Measurements from ENCODE around the gene PALLD. TPM values are rescaled to one million over a fixed set of nuclear protein-coding genes. Genes with fewer than 3 reads are reported as not detected.

The PALLD gene
- total and polyA plus RNA-seq, 2 donors (not counting 3 experiments of a cell fraction or from before 2014, with no cell fraction given) = 13.4 to 48.2 TPM

DNA sequence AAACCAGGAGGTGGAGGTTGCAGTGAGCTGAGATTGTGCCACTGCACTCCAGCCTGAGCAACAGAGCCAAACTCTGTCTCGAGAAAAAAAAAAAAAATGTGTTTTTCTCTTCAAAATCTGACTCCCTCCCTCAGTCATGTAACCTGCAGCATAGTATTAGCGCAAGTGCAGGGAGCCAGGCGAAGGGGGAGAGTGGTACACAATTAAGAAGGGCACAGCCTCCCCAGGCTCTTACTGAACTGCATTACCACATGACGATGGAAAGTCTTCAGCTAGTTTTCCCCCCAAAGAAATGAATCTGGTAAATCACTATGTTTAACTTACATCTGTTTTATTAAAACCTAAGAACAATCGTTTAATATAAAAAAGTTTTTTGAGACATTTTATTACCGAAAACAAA is 32.4 kb downstream of the PALLD start:
- Histone ChIP-seq H3K79me2 (ENCODE audit: control insufficient read depth, insufficient read depth, low read length) (no peaks in the 10 kb centered on the region), H3K9ac (replicated peaks; ENCODE audit: extremely low read depth, insufficient read depth, low read length) (no peak overlapping the region), H3K4me2 (ENCODE audit: insufficient read depth, low read length) (no peak overlapping the region), H3K9me3 (replicated peaks; ENCODE audit: control insufficient read depth, insufficient read depth, low read length) (no peaks in the 10 kb centered on the region), H3K36me3 (ENCODE audit: control insufficient read depth in 2 of 2, extremely low read depth in 1 of 2, insufficient read depth in 2 of 2, low read length in 2 of 2) (no peaks in the 10 kb centered on the region), H4K20me1 (replicated peaks; ENCODE audit: control insufficient read depth, extremely low read depth, insufficient read depth, low read length) (no peaks in the 10 kb centered on the region), H3K9me1 (replicated peaks; ENCODE audit: control insufficient read depth, extremely low read depth, insufficient read depth, low read length) (no peaks in the 10 kb centered on the region), H3K4me3 (replicated peaks in 1 of 3; ENCODE audit: insufficient read depth in 1 of 3, low read depth in 1 of 3, low read length in 3 of 3) (no peak overlapping the region), H3K4me1 (ENCODE audit: control insufficient read depth, extremely low read depth, insufficient read depth, low read length) (no peaks in the 10 kb centered on the region), H2AFZ (ENCODE audit: low read depth, low read length) (no peak overlapping the region), H3K27ac (ENCODE audit: insufficient read depth, low read depth, low read length) (no peak overlapping the region), H3K27me3 (ENCODE audit: control insufficient read depth in 2 of 2, insufficient read depth in 2 of 2, low read length in 2 of 2) (no peaks in the 10 kb centered on the region)
- ChIA-PET POLR2A (no interaction called here), CTCF (no interaction called here)
- intact Hi-C loops (cut with micrococcal nuclease) (no loop called here), dilution Hi-C loops (cut with MboI; ENCODE audit: extremely low pct_ligation_motif_present, low sequenced_read_pairs) (no loop called here)
- no peak for TF ChIP-seq EZH2 (IDR thresholded peaks at IDR 0.05; ENCODE audit: borderline replicate concordance, low read depth, low read length, severe bottlenecking)
- no peak for TF ChIP-seq GATA2 (IDR thresholded peaks at IDR 0.05; ENCODE audit: insufficient read depth, insufficient read length, low read depth, low read length)
- BruUV-seq (replicated peaks) = no TSS peak
- DNase-seq (ENCODE audit: low read depth, low spot score) (no peak), FAIRE-seq (no peak)

DNA sequence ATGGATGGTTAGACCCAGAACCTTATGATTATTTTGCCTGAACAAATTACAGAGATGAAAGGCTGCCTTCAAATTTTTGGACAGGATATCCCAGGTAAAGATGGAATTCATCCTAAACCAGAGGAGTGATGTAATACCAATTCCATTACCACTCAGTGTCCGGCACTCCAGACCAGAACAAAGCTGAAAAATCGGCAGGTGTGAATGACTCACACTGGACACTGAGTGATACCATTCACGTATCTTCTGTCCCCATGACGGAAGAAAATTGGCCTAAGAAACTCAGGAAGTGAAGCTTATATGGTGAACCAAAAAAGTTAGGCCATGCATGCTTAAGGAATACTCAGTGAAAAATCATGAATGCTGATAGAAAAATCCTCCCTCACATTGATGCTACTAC is 34.5 kb downstream of the PALLD start:
- Histone ChIP-seq H2AFZ (ENCODE audit: low read depth, low read length) (no peak overlapping the region), H3K27ac (ENCODE audit: insufficient read depth, low read depth, low read length) (no peak overlapping the region), H3K79me2 (ENCODE audit: control insufficient read depth, insufficient read depth, low read length) (no peaks in the 10 kb centered on the region), H3K4me2 (ENCODE audit: insufficient read depth, low read length) (no peak overlapping the region), H3K9me3 (replicated peaks; ENCODE audit: control insufficient read depth, insufficient read depth, low read length) (no peaks in the 10 kb centered on the region), H3K9me1 (replicated peaks; ENCODE audit: control insufficient read depth, extremely low read depth, insufficient read depth, low read length) (no peaks in the 10 kb centered on the region), H3K9ac (replicated peaks; ENCODE audit: extremely low read depth, insufficient read depth, low read length) (no peak overlapping the region), H3K4me1 (ENCODE audit: control insufficient read depth, extremely low read depth, insufficient read depth, low read length) (peaks cover 4% of the 10 kb centered on the region), H4K20me1 (replicated peaks; ENCODE audit: control insufficient read depth, extremely low read depth, insufficient read depth, low read length) (no peaks in the 10 kb centered on the region), H3K27me3 (ENCODE audit: control insufficient read depth in 2 of 2, insufficient read depth in 2 of 2, low read length in 2 of 2) (no peaks in the 10 kb centered on the region), H3K4me3 (replicated peaks in 1 of 3; ENCODE audit: insufficient read depth in 1 of 3, low read depth in 1 of 3, low read length in 3 of 3) (no peak overlapping the region), H3K36me3 (ENCODE audit: control insufficient read depth in 2 of 2, extremely low read depth in 1 of 2, insufficient read depth in 2 of 2, low read length in 2 of 2) (no peaks in the 10 kb centered on the region)
- intact Hi-C loops (cut with micrococcal nuclease) (no loop called here), dilution Hi-C loops (cut with MboI; ENCODE audit: extremely low pct_ligation_motif_present, low sequenced_read_pairs) (no loop called here)
- POLR2A ChIA-PET = no interaction called here
- BruUV-seq (replicated peaks) = no TSS peak
- DNase-seq (ENCODE audit: low read depth, low spot score) (no peak), FAIRE-seq (no peak)
- CTCF ChIA-PET = interaction anchor here (2.9 kb wide), 1 partner anchor 17 kb away, joined by 9 read pairs; no protein-coding TSS in a partner anchor
- TF ChIP-seq MYC (IDR thresholded peaks at IDR 0.05; ENCODE audit: low read depth, low read length) (no peak), GATA2 (IDR thresholded peaks at IDR 0.05; ENCODE audit: insufficient read depth, insufficient read length, low read depth, low read length) (no peak), POLR2AphosphoS5 (IDR thresholded peaks at IDR 0.05; ENCODE audit: insufficient read depth, low read depth, low read length) (no peak), POLR2A (IDR thresholded peaks at IDR 0.05; ENCODE audit: low read depth, low read length) (no peak), EZH2 (IDR thresholded peaks at IDR 0.05; ENCODE audit: borderline replicate concordance, low read depth, low read length, severe bottlenecking) (no peak), JUN (IDR thresholded peaks at IDR 0.05; ENCODE audit: borderline replicate concordance, insufficient read depth, insufficient read length, low read depth) (no peak), FOS (IDR thresholded peaks at IDR 0.05; ENCODE audit: borderline replicate concordance, insufficient read depth, low read length) (no peak)
- TF ChIP-seq, protein P1, sequence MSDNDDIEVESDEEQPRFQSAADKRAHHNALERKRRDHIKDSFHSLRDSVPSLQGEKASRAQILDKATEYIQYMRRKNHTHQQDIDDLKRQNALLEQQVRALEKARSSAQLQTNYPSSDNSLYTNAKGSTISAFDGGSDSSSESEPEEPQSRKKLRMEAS (IDR thresholded peaks at IDR 0.05; ENCODE audit: insufficient read depth, insufficient read length) = no peak
- TF ChIP-seq, protein P2, sequence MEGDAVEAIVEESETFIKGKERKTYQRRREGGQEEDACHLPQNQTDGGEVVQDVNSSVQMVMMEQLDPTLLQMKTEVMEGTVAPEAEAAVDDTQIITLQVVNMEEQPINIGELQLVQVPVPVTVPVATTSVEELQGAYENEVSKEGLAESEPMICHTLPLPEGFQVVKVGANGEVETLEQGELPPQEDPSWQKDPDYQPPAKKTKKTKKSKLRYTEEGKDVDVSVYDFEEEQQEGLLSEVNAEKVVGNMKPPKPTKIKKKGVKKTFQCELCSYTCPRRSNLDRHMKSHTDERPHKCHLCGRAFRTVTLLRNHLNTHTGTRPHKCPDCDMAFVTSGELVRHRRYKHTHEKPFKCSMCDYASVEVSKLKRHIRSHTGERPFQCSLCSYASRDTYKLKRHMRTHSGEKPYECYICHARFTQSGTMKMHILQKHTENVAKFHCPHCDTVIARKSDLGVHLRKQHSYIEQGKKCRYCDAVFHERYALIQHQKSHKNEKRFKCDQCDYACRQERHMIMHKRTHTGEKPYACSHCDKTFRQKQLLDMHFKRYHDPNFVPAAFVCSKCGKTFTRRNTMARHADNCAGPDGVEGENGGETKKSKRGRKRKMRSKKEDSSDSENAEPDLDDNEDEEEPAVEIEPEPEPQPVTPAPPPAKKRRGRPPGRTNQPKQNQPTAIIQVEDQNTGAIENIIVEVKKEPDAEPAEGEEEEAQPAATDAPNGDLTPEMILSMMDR (IDR thresholded peaks at IDR 0.05; ENCODE audit: extremely low read depth in 1 of 2, insufficient read depth in 1 of 2, low read depth in 1 of 2, low read length in 2 of 2) = no peak

Data from endothelial cell of umbilical vein (primary cell).